K562 (cell line): ENCODE results near the gene PHF11. TPM values are rescaled to one million over a fixed set of nuclear protein-coding genes. Genes with fewer than 3 reads are reported as not detected.

Experiments used
- ATAC-seq: fragments of 200-7000 bp; cut with Tn5 transposase; 3 replicates; pipeline ENCODE4 v1.9.1; 2020; ENCODE audit warnings: moderate library complexity
- BruUV-seq: library from RNA; stranded (reverse); fragments of 400-500 nt; replicated peaks from 2 replicates; lab custom pipeline; 2021; lab: Mats Ljungman, UMichigan
- CTCF ChIA-PET: fragments of 300-600 bp; formaldehyde crosslinking; extraction: SDS; loops from one replicate; lab custom pipeline; 2021; ENCODE audit warnings: low intra/inter-chr PET ratio; lab: Yijun Ruan, JAX
- POLR2A ChIA-PET: fragments of 300-600, 350-650 bp; sonication (Branson Sonifier 250); formaldehyde crosslinking; extraction: SDS; loops from one replicate; lab custom pipeline; 2021; ENCODE audit warnings: antibody characterized with exemption, inconsistent platforms; lab: Yijun Ruan, JAX
- DNase-seq, 4 experiments: peaks; one replicate each; pipeline versions ENCODE4 v3.0.0 to v3.0.0-alpha.2; 2011 to 2018; ENCODE audit warnings: low spot score in 3 of 4, mixed read lengths in 3 of 4; ENCODE audit errors: extremely low read depth in 1 of 4
- FAIRE-seq: peaks from 2 replicates; lab custom pipeline; 2011; peaks lifted over from hg19 to GRCh38; lab: Jason Lieb, UNC
- H2AFZ ChIP-seq: 2 replicates; pipeline ENCODE4 v1.6.0; 2011; ENCODE audit warnings: low read depth, low read length, control low read depth, inconsistent platforms
- H3K27ac ChIP-seq: fragments of 200-600 bp; 3 replicates; pipeline ENCODE4 v1.8.0; 2011; ENCODE audit warnings: low read depth, mild to moderate bottlenecking, control low read depth, inconsistent platforms, low read length, moderate library complexity, mixed read lengths; ENCODE audit errors: extremely low read depth
- H3K27me3 ChIP-seq, 2 experiments: fragments of 300-600 bp in 1 of 2; 2 replicates in 1 of 2; 3 replicates in 1 of 2; pipeline versions ENCODE4 v1.6.0 to v1.8.0; 2011; ENCODE audit warnings: inconsistent platforms in 2 of 2, low read length in 2 of 2, mild to moderate bottlenecking in 1 of 2, mixed read lengths in 1 of 2, moderate library complexity in 1 of 2; ENCODE audit not compliant: control insufficient read depth in 2 of 2, insufficient read depth in 2 of 2
- H3K36me3 ChIP-seq: fragments of 300-600 bp; 3 replicates; pipeline ENCODE4 v1.8.0; 2011; ENCODE audit warnings: mild to moderate bottlenecking, low read length, inconsistent platforms; ENCODE audit not compliant: control insufficient read depth, insufficient read depth
- H3K4me1 ChIP-seq, 2 experiments: fragments of 200-600 bp in 1 of 2; replicated peaks in 1 of 2; 2 replicates in 1 of 2; 3 replicates in 1 of 2; pipeline versions ENCODE4 v1.5.1 to v1.8.0; 2011; ENCODE audit warnings: inconsistent platforms in 2 of 2, low read length in 2 of 2, mild to moderate bottlenecking in 1 of 2, mixed read lengths in 1 of 2, moderate library complexity in 1 of 2; ENCODE audit not compliant: control insufficient read depth in 2 of 2, insufficient read depth in 2 of 2
- H3K4me2 ChIP-seq: 2 replicates; pipeline ENCODE4 v1.6.1; 2011; ENCODE audit warnings: low read length, control low read depth, inconsistent platforms, mixed read lengths; ENCODE audit not compliant: insufficient read depth
- H3K4me3 ChIP-seq: fragments of 200-600 bp; sonication (generic), shearing (Covaris generic); 2 replicates; pipeline ENCODE4 v1.5.1; 2016; ENCODE audit warnings: control low read depth, inconsistent platforms
- H3K79me2 ChIP-seq: fragments of 200-600 bp; 3 replicates; pipeline ENCODE4 v1.8.0; 2011; ENCODE audit warnings: low read length, inconsistent platforms; ENCODE audit not compliant: control insufficient read depth, insufficient read depth
- H3K9ac ChIP-seq, 2 experiments: 2 replicates each; pipeline versions ENCODE4 v1.6.0 to v1.6.1; 2011; ENCODE audit warnings: low read depth in 2 of 2, low read length in 2 of 2, control low read depth in 1 of 2, inconsistent platforms in 1 of 2, mild to moderate bottlenecking in 1 of 2, mixed read lengths in 1 of 2; ENCODE audit not compliant: insufficient read depth in 1 of 2
- H3K9me1 ChIP-seq: one replicate; pipeline ENCODE4 v1.6.0; 2011; ENCODE audit warnings: inconsistent platforms, mild to moderate bottlenecking, low read length, moderate library complexity; ENCODE audit not compliant: control insufficient read depth, insufficient read depth
- H3K9me3 ChIP-seq: replicated peaks from 2 replicates; pipeline ENCODE4 v1.5.1; 2011; ENCODE audit warnings: low read depth, low read length, inconsistent platforms; ENCODE audit not compliant: control insufficient read depth, insufficient read depth
- H4K20me1 ChIP-seq: replicated peaks from 2 replicates; pipeline ENCODE4 v1.6.1; 2011; ENCODE audit warnings: low read length, inconsistent platforms, mixed read lengths; ENCODE audit not compliant: control insufficient read depth, insufficient read depth
- FOXA3 ChIP-seq, 2 experiments: fragments of 450-650 bp in 1 of 2; sonication (generic) in 1 of 2; formaldehyde crosslinking; IDR thresholded peaks in 1 of 2; conservative IDR thresholded peaks in 1 of 2; 2 replicates each; pipeline versions ENCODE4 v1.4.0 to v1.8.0; 2020 to 2022; ENCODE audit warnings: mild to moderate bottlenecking in 2 of 2, missing genetic modification reagents in 1 of 2
- FOXP1 ChIP-seq: sonication (generic); formaldehyde crosslinking; IDR thresholded peaks from 2 replicates; pipeline ENCODE4 v1.8.0; 2022; ENCODE audit warnings: mild to moderate bottlenecking, missing genetic modification reagents
- MYNN ChIP-seq, 2 experiments: sonication (generic); formaldehyde crosslinking in 1 of 2; IDR thresholded peaks; 2 replicates each; pipeline versions ENCODE4 v1.5.0 to v1.6.1; 2016 to 2020; ENCODE audit warnings: antibody characterized with exemption in 1 of 2, missing genetic modification reagents in 1 of 2
- PREB ChIP-seq: sonication (generic); formaldehyde crosslinking; IDR thresholded peaks from 2 replicates; pipeline ENCODE4 v1.8.1; 2023; ENCODE audit warnings: mild to moderate bottlenecking, missing genetic modification reagents
- ZBTB40 ChIP-seq, 2 experiments: fragments of 450-650 bp in 1 of 2; sonication (generic) in 1 of 2; formaldehyde crosslinking in 1 of 2; IDR thresholded peaks; 2 replicates each; pipeline versions ENCODE4 v1.7.1 to v1.9.0; 2016 to 2022; ENCODE audit warnings: inconsistent platforms in 1 of 2, mild to moderate bottlenecking in 1 of 2, missing genetic modification reagents in 1 of 2
- WGBS: fragments of 100-300 bp; shearing (Covaris generic); methylation state at CpG from one replicate; pipeline ENCODE4 v1.1.6; 2016; ENCODE audit warnings: low coverage, mixed read lengths; ENCODE audit not compliant: insufficient coverage; ENCODE audit errors: missing lambda C conversion rate; 5-methylcytosine and 5-hydroxymethylcytosine counted together
- in situ Hi-C: fragments of 300-500 bp; cut with MboI; formaldehyde crosslinking; loops from 4 replicates; pipeline ENCODE4 v1.15.0; 2018; ENCODE audit warnings: inconsistent platforms, mixed read lengths
- intact Hi-C: fragments of 100-400 bp; cut with micrococcal nuclease; formaldehyde crosslinking; loops from 2 replicates; pipeline ENCODE4 v1.14.2; 2022
- polyA plus RNA-seq, 8 experiments: library from polyadenylated mRNA; depleted of rRNA in 4 of 8; stranded (reverse) in 5 of 8; unstranded in 3 of 8; fragments of >200 nt; fragmentation: Nextera tagmentation in 2 of 8; fragmentation: Illumina TruSeq in 1 of 8; extraction: Ambion mirVana in 2 of 8; extraction: Trizol in 1 of 8; gene quantifications; 2 replicates each; pipeline versions ENCODE4 v1.2.1 to v1.2.3, GENCODE V29; 2011 to 2014; ENCODE audit warnings: inconsistent platforms in 1 of 8, missing spikeins in 1 of 8
- total RNA-seq, 7 experiments: library from RNA; depleted of rRNA in 6 of 7; stranded (reverse); fragments of >200 nt in 6 of 7; fragmentation: Illumina TruSeq in 2 of 7; extraction: Trizol in 2 of 7; gene quantifications; 2 replicates each; pipeline versions ENCODE4 v1.2.1 to v1.2.3, GENCODE V29; 2011 to 2021; ENCODE audit warnings: low replicate concordance in 1 of 7
- TF ChIP-seq, protein P1 (sequence below): fragments of 150-350 bp; IDR thresholded peaks from 2 replicates; pipeline ENCODE4 v1.6.1; 2014; ENCODE audit warnings: low read depth, mild to moderate bottlenecking, low read length, borderline replicate concordance

Gene PHF11
- total and polyA plus RNA-seq, 9 of the 15 experiments (the other 6 are each of a cell fraction or from before 2014, with no cell fraction given), result 1.9 to 7.0 (median 5.3) TPM

DNA sequence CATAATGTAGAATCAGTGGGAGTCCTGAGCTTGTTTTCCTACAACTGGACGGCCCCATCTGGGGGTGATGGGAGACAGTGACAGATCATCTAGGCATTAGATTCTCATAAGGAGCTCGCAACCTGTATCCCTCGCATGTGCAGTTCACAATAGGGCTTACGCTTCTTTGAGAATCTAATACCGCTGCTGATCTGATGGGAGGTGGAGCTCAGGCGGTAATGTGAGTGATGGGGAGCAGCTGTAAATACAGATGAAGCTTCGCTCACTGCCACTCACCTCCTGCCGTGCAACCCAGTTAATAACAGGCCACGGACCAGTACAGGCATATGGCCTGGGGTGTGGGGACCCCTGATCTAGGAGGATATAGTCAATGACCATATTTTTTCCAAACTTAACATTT is 50.8 kb downstream of the PHF11 start:
- no TSS peak for BruUV-seq
- ChIA-PET POLR2A (no interaction called here), CTCF (no interaction called here)
- in situ Hi-C loops (no loop called here), intact Hi-C loops (no loop called here)
- DNase-seq (no peak), FAIRE-seq (no peak), ATAC-seq (no peak)
- H3K36me3 ChIP-seq, result peaks cover 9% of the 10 kb centered on the region; the same call in 1 of the 3 replicates
- H3K4me1 ChIP-seq, result no peaks in the 10 kb centered on the region
- H3K9ac ChIP-seq, result no peak overlapping the region
- no peaks in the 10 kb centered on the region for H3K9me3 ChIP-seq
- H3K4me3 ChIP-seq, result no peak overlapping the region
- no peaks in the 10 kb centered on the region for H3K27me3 ChIP-seq
- no peaks in the 10 kb centered on the region for H3K79me2 ChIP-seq
- H4K20me1 ChIP-seq, result no peaks in the 10 kb centered on the region
- H3K4me2 ChIP-seq, result no peak overlapping the region
- 93% methylated on average over 9 of the region's 9 CpGs for WGBS
- no peaks in the 10 kb centered on the region for H3K9me1 ChIP-seq
- H3K27ac ChIP-seq, result no peak overlapping the region
- no peak overlapping the region for H2AFZ ChIP-seq
- TF ChIP-seq MYNN (IDR thresholded peaks at IDR 0.05) (no peak), MYNN (CRISPR knock-in tag; IDR thresholded peaks at IDR 0.05) (no peak), FOXA3 (CRISPR knock-in tag; conservative IDR thresholded peaks at IDR 0.05 in 1 of 2, IDR thresholded peaks at IDR 0.05 in 1 of 2) (no peak), FOXP1 (CRISPR knock-in tag) (no peak), ZBTB40 (IDR thresholded peaks at IDR 0.05) (no peak), ZBTB40 (CRISPR knock-in tag; IDR thresholded peaks at IDR 0.05) (no peak), PREB (CRISPR knock-in tag) (no peak)
- TF ChIP-seq, protein P1, sequence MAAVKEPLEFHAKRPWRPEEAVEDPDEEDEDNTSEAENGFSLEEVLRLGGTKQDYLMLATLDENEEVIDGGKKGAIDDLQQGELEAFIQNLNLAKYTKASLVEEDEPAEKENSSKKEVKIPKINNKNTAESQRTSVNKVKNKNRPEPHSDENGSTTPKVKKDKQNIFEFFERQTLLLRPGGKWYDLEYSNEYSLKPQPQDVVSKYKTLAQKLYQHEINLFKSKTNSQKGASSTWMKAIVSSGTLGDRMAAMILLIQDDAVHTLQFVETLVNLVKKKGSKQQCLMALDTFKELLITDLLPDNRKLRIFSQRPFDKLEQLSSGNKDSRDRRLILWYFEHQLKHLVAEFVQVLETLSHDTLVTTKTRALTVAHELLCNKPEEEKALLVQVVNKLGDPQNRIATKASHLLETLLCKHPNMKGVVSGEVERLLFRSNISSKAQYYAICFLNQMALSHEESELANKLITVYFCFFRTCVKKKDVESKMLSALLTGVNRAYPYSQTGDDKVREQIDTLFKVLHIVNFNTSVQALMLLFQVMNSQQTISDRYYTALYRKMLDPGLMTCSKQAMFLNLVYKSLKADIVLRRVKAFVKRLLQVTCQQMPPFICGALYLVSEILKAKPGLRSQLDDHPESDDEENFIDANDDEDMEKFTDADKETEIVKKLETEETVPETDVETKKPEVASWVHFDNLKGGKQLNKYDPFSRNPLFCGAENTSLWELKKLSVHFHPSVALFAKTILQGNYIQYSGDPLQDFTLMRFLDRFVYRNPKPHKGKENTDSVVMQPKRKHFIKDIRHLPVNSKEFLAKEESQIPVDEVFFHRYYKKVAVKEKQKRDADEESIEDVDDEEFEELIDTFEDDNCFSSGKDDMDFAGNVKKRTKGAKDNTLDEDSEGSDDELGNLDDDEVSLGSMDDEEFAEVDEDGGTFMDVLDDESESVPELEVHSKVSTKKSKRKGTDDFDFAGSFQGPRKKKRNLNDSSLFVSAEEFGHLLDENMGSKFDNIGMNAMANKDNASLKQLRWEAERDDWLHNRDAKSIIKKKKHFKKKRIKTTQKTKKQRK, result no peak
